SK-N-MC (cell line): ENCODE results near the gene LRAT.

ENCODE experiments used
- EZH2 ChIP-seq: fragments of 200-600 bp; sonication (generic); IDR thresholded peaks from one replicate; pipeline ENCODE4 v1.6.1; 2017; ENCODE audit warnings: antibody characterized with exemption
- POLR2AphosphoS5 ChIP-seq: IDR thresholded peaks from 2 replicates; pipeline ENCODE4 v1.6.1; 2012; ENCODE audit warnings: mild to moderate bottlenecking, low read depth, low read length, borderline replicate concordance

GRCh38 chr4:154738426-154738825 is 5.4 kb upstream of the LRAT start:
- TF ChIP-seq EZH2: no peak
- no peak for TF ChIP-seq POLR2AphosphoS5
